ENCODE measurements around the gene EPHB1.

EPHB1 gene

DNA sequence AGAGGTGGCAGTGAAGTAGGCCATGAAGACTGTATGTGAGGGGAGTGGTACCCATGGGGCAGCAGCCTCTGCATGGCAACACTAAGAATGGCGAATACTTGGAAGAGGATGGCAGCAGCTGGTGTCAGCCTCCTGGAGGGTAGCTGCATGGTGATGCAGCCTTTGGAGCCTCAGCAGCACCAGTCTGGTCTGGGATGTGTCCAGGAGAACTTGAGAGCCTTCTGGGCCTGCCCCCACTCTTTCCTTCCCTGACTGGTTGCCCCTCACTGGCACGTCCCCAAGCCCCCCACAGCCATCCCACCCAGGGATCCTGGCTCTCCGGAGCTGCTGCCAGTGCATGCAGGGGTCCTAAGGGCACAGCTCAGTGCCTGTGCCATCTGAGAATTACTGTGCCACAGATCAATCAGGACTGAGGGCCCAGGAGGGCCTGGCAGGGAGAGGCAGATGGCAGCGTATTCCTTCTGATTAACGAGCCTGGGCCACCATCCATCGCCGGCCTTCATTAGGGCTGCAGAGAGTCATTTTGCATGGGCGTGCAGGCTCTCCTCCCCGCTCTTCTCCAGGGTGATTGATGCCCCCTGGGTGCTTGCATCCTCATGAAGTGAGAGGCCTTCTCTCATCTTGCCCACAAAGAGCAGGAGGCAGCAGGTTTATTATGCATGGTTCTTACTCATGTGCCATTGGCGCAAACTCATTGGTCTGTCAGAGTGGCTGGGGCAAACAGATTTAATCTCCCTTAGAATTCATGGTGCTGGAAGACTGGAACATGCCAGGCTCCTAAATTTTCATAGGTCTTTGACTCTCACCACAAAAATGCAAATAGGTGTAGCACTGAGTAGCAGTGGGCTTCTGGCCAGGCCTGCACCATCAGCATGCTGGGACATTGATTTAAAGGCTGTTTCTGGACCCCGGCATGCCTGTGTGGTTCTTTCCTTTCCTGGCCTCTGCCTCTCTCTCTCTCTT, 116.8 kb downstream of the EPHB1 start:
- DNase-seq = no peak

DNA sequence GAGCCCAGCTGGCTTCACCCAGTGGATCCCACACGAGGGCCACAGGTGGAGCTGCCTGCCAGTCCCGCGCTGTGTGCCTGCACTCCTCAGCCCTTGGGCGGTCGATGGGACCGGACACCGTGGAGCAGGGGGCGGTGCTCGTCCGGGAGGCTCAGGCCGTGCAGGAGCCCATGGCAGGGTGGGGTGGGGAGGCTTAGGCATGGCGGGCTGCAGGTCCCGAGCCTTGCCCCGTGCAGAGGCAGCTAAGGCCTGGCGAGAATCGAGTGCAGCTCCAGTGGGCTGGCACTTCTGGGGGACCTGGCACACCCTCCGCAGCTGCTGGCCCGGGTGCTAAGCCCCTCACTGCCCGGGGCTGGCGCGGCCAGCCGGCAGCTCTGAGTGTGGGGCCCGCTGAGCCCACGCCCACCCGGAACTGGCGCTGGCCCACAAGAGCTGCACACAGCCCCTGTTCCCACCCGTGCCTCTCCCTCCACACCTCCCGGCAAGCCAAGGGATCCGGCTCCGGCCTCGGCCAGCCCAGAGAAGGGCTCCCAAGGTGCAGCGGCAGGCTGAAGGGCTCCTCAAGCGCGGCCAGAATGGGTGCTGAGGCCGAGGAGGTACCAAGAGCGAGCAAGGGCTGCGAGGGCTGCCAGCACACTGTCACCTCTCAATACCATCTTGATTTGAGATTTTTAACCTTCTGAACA, 121.4 kb downstream of the EPHB1 start:
- DNase-seq = no peak

DNA sequence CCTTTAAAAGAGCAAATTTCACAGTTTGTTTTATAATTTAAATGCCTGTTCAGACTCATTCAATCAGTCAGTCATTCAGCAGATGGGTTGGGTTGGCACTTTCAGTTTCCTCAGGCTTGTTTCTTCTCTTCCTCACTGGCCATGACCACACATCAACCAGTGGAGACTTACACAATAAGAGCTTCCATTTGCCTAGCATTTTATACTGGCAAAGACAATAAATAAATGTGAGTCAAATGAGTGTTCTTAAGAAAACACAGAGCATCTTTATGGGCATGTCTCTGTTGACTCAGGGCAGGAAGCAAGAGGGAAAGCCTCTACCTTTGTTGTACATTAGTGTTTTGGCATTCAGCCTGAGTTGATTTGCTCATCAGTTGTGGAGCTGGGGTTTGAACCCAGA, 122.6 kb downstream of the EPHB1 start:
- no peak for DNase-seq

DNA sequence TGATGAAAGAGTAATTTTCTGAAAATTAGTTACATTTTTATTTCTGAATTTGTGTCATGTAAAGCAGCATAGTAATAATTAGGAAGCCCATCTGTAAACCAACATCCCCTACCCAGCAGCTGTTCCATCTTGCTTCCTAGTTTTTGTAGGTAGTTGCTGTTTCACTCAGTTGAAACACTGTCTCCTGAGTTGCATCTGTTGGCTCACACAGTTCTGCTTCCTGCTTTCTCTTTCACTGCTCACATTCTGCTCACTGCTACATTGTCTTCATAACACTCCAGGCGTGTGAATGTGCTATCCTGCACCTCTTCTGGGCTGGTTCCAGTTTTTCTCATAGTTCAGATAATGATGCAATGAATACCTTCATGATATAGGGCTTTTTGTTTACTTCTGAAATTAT, 123.4 kb downstream of the EPHB1 start:
- DNase-seq = no peak

DNA sequence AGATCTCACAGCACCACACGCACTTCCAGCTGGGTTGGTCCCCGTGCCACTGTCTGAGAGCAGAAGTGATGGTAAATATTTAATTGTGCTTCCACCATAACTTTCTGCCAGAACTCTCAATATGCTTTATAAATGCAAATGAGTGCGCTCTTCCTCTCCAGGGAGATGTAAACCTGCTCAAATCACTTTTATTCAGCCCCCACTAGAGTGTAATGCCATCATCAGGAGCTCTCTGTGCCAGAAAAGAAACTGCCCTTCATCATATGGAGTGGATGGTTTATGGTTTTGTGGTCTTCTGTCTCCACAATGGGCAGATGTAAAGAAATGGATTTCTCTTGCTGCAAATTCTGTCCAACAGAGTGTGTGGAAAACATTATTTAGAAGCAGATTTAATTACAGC, 127.0 kb downstream of the EPHB1 start:
- DNase-seq = no peak

DNA sequence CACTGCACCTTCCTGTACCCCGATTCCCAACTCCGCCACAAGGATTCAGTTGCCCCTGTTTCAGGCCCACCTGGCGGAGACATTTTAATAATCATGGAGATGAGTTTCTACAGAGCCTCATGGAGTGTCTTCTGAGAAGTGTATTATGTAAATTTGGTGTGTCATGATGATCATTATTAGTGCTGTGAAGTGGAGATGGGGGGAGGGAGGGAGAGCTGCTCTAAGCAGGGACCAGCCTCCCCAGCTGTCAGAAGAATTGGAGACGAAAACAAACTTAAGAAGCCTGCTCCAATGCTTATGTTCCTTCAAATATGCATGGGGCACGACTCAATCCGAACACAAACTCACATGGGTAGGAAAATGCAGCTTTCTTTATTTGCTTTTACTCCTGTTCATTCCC, 127.8 kb downstream of the EPHB1 start:
- no peak for DNase-seq

DNA sequence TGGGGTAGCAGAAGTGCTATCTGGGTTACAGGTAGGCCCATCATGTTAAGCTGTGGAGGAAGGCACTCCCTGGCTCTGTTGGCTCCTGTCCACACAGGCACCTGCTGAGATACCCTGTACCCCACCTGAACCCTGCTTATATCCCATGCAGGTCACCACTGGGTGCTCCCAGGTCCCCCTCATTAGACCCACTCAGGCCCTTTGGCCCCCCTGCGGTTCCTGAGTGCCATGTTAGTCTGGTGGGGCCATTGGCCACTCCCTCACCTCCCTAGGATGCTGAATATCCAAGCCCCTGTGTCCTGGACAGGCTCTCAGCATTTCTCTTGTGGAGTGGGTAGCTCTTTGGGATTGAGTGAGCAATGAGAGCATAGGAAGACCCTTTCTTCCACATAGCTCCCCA, 128.2 kb downstream of the EPHB1 start:
- no peak for DNase-seq

DNA sequence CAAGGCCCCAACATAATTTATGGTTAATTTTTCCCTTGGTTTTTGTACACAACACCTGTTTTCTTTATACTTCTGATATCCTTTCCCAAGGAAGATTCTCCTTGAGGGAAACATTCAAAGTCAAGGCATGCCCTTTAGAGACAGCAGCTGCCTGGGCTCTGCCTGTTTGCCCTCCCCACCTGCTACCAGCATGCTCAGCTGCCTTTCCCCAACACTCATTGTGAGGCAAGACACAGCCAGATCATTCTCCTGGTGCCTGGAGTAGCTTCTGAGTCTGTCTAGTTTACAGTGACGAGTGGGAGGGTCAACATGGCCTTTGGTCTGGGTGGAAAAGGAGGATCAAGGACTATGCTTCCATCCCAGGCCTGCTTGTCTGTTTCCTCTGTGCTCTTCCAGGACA, 132.5 kb downstream of the EPHB1 start:
- DNase-seq = no peak

DNA sequence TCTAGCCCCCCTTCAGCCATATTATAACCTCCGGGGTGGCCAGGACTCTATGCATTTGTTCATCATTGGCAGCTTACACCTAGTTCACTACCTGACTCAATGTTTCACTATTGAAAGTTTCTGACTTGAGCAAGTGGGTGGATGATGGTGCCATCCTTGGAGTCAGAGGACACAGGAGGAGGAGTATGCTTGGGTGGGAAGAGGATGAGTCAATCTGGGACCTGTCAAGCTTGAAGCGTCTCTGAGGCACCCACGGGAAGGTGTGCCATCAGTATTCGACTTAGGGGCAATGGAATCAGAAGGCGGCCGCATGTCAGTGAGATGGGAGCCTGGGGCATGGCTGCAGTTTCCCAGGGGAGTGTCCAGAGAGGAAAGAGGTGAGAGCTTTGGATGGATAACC, 133.3 kb downstream of the EPHB1 start:
- DNase-seq = no peak

DNA sequence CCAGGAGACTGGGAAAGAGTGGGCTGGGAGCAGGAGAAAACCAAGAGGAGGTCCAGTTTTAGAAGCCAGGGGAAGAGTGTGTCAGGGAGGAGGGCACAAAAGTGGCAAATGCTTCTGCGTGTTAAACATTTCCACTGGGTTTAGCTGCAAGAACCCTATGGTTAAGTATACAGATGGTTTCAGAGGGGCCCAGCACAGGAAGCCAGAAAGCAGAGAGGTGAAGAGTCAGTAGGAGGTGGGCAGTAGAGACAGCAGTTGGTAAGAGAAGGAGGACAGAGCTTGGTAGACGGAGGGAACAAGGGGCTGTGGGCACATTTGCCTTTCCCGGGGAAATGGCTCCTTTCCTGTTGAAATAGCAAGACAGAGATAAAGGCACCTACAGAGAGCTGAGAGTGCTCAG, 133.8 kb downstream of the EPHB1 start:
- DNase-seq = no peak

DNA sequence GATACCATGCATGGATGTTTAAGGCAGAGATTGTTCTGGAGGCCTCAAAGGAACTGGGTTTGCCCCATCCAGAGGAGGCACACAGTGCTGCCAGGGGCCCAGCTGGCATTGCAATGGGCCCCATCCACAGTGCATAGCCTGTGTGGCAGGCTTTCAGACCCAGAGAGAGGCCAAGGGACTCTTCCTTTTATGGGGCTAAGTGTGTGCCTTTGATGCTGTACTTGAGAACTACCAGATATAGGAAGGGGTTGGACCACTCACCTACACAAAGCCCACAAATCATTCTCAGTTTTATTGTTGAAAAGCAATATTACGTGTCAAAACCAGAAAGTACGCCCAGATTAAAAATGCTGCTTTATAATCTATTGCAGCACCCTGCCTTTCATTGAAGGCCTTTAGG, 134.9 kb downstream of the EPHB1 start:
- DNase-seq = no peak

DNA sequence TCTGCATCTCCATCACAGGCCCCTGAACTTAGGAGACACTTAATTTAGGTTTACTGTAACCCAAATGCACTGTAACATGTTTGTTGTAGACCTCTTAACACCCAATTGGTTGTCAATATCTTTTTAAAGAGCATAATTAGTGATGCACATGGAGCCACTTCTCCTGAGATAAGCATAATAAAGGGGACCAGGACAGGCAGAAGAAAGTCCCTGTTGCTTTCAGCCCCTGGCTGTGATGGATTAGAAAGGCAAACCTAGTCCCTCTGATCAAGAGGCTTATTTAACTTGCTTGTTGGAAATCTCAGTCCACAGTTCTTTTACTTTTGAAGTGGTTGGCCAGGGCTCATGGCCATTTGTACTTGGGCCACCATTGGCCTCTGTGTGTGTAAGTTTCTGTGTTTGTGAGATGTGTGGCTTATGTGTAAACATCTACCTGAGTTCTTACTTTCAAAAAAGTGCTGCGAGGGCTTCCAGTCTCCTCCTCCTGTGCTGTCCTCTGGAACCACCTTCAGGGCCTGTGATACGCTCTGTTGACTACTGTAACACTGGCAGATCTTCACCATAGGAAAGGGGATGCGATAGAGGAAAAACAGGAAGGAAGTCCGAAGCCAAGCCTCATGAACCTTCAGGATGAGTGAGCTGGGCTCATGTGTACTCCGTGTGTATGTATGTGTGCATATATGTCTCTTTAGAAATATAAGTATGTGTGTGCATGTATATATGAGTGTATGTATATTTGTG, 136.2 kb downstream of the EPHB1 start:
- DNase-seq = no peak

DNA sequence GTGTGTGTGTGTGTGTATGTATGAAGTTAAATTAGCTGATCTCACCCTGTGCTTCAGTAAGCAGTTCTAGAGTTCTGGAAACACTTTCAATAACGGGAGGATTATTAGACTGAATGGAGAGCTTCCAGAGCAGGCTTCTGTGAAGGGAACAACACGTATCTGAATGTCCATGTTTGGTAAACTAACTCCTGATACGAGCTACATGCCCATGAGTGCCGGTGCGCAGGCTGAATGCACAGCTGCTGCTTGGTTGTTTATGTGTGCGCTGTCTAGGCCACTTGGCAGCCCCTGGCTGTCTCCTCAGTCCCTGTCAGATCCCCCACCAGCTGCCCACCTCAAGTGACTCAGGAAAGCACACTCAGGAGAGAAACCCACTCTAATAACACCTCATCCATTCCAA, 137.0 kb downstream of the EPHB1 start:
- no peak for DNase-seq

DNA sequence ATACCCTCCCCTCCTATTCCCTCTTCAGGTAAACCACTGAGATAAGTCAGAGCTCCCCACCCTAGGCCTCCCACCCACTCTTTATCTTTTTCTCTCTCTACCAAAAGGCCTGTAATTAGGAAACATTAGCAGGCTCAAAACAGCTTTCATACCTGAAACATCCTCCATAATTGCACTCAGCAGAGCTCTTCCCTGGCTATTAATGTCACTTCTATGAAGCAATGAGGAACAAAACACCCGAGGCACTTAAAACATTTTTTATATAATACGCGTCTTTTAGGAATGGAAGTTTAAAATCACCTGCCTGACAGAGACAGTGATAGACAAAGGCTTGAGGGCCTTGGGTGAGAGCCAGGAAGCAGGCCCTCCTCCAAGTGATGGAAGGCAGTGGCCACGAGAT, 138.9 kb downstream of the EPHB1 start:
- no peak for DNase-seq

DNA sequence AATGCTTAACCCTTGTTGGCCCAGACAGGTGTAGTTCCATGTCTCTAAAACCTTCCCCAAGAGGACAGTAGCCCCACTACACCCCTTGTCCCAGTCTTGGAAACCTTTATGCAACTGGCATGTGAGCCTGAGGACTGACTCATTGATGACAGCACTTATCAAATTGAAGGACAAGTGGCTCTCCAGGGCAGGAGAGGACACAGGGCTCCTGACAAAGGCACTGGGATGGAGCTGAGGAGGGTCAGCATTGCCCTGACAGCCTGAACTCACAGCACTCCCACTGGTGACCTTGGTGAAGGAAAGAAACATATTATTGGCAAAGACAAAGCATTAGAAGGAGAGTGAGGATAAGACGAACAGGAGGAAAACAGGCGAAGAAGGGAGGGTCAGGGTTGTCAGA, 139.9 kb downstream of the EPHB1 start:
- no peak for DNase-seq

DNA sequence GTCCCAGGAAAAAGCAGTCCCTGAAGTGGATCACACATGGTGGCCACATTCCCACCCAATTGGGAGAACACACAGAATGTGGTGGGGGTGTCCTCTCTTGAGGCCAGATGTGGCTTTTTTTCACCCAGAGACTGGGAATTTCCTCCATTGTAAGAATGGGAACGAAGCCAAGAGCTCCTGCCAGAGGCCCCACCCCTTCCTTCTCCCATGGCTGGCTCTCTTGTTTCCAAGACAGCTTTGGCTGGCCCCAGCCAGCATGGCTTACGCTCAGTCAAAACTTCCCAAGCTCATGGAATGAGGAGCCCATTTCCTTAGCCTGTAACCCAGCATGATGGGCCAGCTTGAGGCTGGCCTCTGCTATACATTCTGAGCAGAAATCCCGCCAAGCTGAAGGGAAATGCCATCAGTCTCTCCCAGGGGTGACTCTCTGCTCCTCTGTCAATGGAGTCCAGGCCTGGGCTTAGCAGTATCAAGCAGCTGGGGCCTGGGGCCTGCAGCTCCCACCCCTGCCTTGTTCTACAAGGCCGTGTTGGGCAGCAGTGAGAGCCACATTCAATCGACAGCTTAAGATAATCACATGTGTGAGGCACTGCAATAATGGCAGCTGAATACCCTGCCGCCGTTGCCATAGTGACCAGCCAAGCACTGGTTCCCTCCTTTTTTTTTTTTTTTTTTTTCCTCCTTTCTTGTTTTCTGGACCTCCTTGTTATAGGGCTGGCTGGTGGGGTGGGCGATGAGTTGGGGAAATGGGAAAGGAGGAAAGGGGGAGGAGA, 142.4 kb downstream of the EPHB1 start:
- DNase-seq = peak; percentile 14

DNA sequence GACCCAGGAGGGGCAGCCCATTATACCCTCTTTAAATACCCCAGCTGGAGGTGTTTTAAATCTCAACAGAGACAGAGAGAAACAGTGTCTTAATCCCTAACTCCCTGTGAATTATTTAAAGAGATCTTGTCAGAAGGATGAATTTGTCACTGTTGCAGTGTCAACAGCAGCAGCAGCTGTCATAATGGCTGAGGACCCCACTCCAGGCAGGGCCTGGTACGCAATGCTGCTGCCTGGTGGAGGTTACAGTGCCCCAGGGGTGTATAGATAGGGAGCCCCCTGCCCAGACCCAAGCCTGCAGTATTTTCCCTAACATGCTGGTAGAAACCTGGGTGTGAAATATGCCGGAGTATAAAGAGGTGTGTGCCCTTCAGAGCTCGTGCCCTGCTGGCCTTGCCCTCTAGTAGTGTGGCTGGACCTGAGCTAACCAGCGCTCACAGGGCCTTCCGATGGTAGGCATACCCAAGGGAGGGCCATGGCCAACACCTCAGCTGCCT, 143.0 kb downstream of the EPHB1 start:
- DNase-seq = no peak

DNA sequence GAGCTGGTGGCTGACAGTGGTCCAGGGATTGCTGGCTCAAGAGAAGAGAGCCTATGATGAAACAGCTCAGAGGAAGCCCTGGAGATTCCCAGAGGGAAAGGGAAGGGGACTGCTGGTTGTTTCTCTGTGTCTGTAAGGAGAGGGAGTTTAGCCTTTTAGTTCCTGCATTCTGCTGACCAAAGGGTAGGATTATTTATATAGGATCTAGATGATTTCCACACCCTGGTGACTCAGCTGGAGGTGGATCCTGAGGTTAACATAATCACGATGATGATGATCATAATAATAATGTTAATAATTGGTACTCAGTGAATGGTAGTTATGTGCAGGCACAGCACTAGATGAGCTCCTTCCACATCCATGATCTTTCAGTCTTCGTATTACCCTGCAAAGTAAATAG, 144.9 kb downstream of the EPHB1 start:
- DNase-seq = no peak

DNA sequence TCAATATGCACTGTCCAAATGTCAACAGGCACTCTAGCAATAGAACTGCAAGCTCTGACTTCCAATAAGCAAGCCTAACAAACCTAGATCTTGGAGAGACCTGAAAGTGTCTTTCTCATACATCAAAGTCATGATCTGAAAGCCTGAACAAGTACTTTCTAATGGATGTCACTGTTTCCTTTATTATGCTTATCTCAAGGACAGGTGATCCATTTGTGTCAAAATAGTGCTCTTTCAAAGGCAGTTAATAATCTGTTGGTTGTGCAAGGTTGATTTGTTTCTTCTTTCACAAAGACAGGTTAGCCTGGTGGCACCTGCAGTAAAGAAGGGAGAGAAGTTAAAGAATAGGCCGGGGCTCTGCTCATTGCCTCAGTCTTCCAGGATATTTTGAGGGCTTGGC, 146.8 kb downstream of the EPHB1 start:
- no peak for DNase-seq

DNA sequence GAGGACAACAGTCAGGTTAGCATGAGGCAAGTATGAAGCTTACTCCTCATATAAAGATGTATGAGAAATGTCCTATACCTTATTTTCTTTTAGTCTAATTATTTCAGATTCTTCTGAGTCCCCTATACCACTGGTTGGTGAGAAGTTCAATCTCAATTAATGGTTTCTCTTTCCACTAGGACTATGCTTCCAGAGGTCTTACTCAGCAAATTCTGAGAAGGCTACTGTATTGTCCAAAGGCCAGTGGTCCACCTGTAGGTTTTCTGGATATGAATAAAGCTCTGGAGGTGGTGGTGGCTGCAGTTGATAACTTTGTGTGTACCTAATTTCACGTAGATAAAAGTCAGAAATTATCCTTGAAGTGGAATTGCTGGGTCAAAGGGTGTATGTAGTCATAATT, 149.4 kb downstream of the EPHB1 start:
- DNase-seq = no peak

DNA sequence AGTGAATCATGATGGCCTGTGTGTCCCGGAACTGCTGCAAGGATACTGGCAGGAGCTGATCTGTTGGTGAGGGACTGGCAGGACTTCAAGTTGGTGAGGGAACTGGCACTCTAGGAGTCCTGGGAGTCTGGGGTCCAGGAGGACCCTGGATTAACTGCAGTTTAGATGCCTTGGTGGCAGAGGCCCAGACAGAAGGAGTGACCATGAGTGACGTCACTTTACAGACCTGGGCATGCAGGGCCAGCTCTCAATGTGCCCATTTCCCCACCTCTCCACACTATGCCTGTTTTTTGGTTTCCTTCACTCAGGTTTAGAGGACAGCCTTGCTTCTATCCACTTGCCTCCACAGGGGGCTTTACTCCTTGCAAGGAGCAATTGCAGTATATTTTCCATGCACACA, 154.1 kb downstream of the EPHB1 start:
- no peak for DNase-seq

DNA sequence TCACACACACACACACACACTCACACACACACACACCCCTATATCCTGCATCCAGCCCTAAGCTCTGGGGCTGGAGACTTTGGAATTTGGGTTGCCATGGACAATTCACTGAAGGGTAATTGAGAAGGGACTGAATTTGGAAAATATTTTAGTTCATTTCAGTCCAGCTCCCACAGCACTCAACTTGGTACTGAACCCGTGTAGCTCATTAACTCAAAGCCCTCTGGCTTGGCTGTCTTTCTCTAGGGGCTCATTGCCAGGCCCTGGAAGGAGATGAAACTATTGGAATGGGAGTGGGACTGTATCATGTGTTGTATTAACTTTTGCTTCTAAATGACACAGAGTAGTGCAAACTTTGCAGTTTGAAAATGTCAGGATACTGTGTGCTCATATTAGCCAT, 157.3 kb downstream of the EPHB1 start:
- no peak for DNase-seq
